ENCODE results near the gene ANXA2R.

GRCh38 chr5:43010935-43011315 is 29.2 kb downstream of the ANXA2R start:
- TF ChIP-seq, protein P1, sequence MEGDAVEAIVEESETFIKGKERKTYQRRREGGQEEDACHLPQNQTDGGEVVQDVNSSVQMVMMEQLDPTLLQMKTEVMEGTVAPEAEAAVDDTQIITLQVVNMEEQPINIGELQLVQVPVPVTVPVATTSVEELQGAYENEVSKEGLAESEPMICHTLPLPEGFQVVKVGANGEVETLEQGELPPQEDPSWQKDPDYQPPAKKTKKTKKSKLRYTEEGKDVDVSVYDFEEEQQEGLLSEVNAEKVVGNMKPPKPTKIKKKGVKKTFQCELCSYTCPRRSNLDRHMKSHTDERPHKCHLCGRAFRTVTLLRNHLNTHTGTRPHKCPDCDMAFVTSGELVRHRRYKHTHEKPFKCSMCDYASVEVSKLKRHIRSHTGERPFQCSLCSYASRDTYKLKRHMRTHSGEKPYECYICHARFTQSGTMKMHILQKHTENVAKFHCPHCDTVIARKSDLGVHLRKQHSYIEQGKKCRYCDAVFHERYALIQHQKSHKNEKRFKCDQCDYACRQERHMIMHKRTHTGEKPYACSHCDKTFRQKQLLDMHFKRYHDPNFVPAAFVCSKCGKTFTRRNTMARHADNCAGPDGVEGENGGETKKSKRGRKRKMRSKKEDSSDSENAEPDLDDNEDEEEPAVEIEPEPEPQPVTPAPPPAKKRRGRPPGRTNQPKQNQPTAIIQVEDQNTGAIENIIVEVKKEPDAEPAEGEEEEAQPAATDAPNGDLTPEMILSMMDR (IDR thresholded peaks at IDR 0.05; ENCODE audit: low read depth, low read length), result no peak
- TF ChIP-seq EZH2phosphoT487 (IDR thresholded peaks at IDR 0.05; ENCODE audit: low read depth), result no peak

Measured in OCI-LY3 (cell line).